PC-3 (cell line): ENCODE measurements around the gene GPATCH1. TPM values are rescaled to one million over a fixed set of nuclear protein-coding genes. Genes with fewer than 3 reads are reported as not detected.
"Not testable (repeated sequence)": the region's sequence is repeated elsewhere in the genome, so short reads cannot be mapped to it uniquely, and the experiment has no call there.

Experiments used
- ATAC-seq: fragments of 200-7000 bp; cut with Tn5 transposase; 2 replicates; pipeline ENCODE4 v1.9.1; 2020; ENCODE audit warnings: mild to moderate bottlenecking, moderate library complexity
- BruUV-seq: library from RNA; stranded (reverse); fragments of 400-500 nt; replicated peaks from 2 replicates; lab custom pipeline; 2021; lab: Mats Ljungman, UMichigan
- CTCF ChIA-PET: fragments of 300-600 bp; sonication (Branson Sonifier 250); formaldehyde crosslinking; loops from one replicate; lab custom pipeline; 2022; ENCODE audit warnings: antibody characterized with exemption; lab: Charles Lee
- POLR2A ChIA-PET: fragments of 300-600 bp; sonication (Branson Sonifier 250); formaldehyde crosslinking; loops from one replicate; lab custom pipeline; 2022; ENCODE audit warnings: antibody characterized with exemption; ENCODE audit not compliant: unreplicated experiment; lab: Charles Lee
- DNase-seq: peaks from one replicate; pipeline ENCODE4 v3.0.0-alpha.2; 2015
- H2AFZ ChIP-seq: fragments of 300-600 bp; sonication (generic); 2 replicates; pipeline ENCODE4 v1.6.0; 2016; ENCODE audit warnings: antibody characterized with exemption, low read length
- H3F3A ChIP-seq: fragments of 300-600 bp; sonication (generic); one replicate; pipeline ENCODE4 v1.6.0; 2017; ENCODE audit warnings: antibody characterized with exemption, low read length, control low read depth, mild to moderate bottlenecking; ENCODE audit not compliant: unreplicated experiment
- H3K27ac ChIP-seq: fragments of 300-600 bp; sonication (generic); 2 replicates; pipeline ENCODE4 v1.5.1; 2016; ENCODE audit warnings: mild to moderate bottlenecking, low read length
- H3K27me3 ChIP-seq: fragments of 300-600 bp; sonication (generic); 2 replicates; pipeline ENCODE4 v1.6.1; 2016; ENCODE audit warnings: low read length, mixed read lengths
- H3K36me3 ChIP-seq: fragments of 300-600 bp; sonication (generic); 2 replicates; pipeline ENCODE4 v1.6.1; 2016; ENCODE audit warnings: low read depth, mixed run types, low read length, mixed read lengths
- H3K4me1 ChIP-seq: fragments of 300-600 bp; sonication (generic); 2 replicates; pipeline ENCODE4 v1.5.1; 2016; ENCODE audit warnings: low read length; ENCODE audit not compliant: insufficient read depth
- H3K4me2 ChIP-seq: fragments of 300-600 bp; sonication (generic); 2 replicates; pipeline ENCODE4 v1.6.0; 2016; ENCODE audit warnings: low read length
- H3K4me3 ChIP-seq: fragments of 300-600 bp; sonication (generic); 2 replicates; pipeline ENCODE4 v1.5.1; 2016; ENCODE audit warnings: mild to moderate bottlenecking, low read length, mixed read lengths
- H3K79me2 ChIP-seq: fragments of 300-600 bp; sonication (generic); 2 replicates; pipeline ENCODE4 v1.6.1; 2017; ENCODE audit warnings: low read length, mixed read lengths
- H3K9ac ChIP-seq: fragments of 300-600 bp; sonication (generic); 2 replicates; pipeline ENCODE4 v1.6.0; 2016; ENCODE audit warnings: mild to moderate bottlenecking, low read length
- H3K9me2 ChIP-seq: fragments of 300-600 bp; sonication (generic); replicated peaks from 2 replicates; pipeline ENCODE4 v1.6.1; 2016; ENCODE audit warnings: mixed run types, low read length, mixed read lengths
- H3K9me3 ChIP-seq: fragments of 300-600 bp; sonication (generic); 2 replicates; pipeline ENCODE4 v1.6.1; 2016; ENCODE audit warnings: low read length, mixed read lengths
- H4K20me1 ChIP-seq: fragments of 300-600 bp; sonication (generic); 2 replicates; pipeline ENCODE4 v1.6.1; 2016; ENCODE audit warnings: low read length, mixed read lengths
- CTCF ChIP-seq: fragments of 300-600 bp; sonication (generic); conservative IDR thresholded peaks from 2 replicates; pipeline ENCODE4 v1.5.1; 2017; ENCODE audit warnings: antibody characterized with exemption, low read depth, mild to moderate bottlenecking, low read length
- EZH2 ChIP-seq: fragments of 300-600 bp; sonication (generic); IDR thresholded peaks from one replicate; pipeline ENCODE4 v1.6.1; 2017; ENCODE audit warnings: antibody characterized with exemption, mild to moderate bottlenecking, low read length; ENCODE audit not compliant: unreplicated experiment
- EZH2phosphoT487 ChIP-seq: fragments of 300-600 bp; sonication (generic); IDR thresholded peaks from 2 replicates; pipeline ENCODE4 v1.6.1; 2018; ENCODE audit warnings: mild to moderate bottlenecking, antibody characterized with exemption, low read length, borderline replicate concordance
- intact Hi-C: fragments of 100-400 bp; cut with micrococcal nuclease; formaldehyde crosslinking; loops from 2 replicates; pipeline ENCODE4 v1.9.0; 2023
- total RNA-seq: library from RNA; depleted of rRNA; stranded (reverse); fragments of >200 nt; gene quantifications from 2 replicates; pipeline ENCODE4 v1.2.3, GENCODE V29; 2014

The GPATCH1 gene
- total RNA-seq, 1 experiment from 2014 or later = 6.9 TPM

GRCh38 chr19:33125929-33126388 is 45.0 kb downstream of the GPATCH1 start:
- H3F3A ChIP-seq = no peaks in the 10 kb centered on the region
- ChIA-PET POLR2A (no interaction called here), CTCF (interaction anchor here (1.0 kb wide), 1 partner anchor 58 kb away, joined by 3 read pairs; no protein-coding TSS in a partner anchor)
- no peak overlapping the region for H3K27ac ChIP-seq
- peak; percentile 77 for ATAC-seq
- intact Hi-C loops = loop anchor here (10.0 kb wide), 1 partner anchor 59 kb away; no protein-coding TSS in a partner anchor
- peak; percentile 58 for DNase-seq
- H3K4me3 ChIP-seq = no peak overlapping the region
- BruUV-seq = no TSS peak
- H3K9ac ChIP-seq = no peak overlapping the region
- no peaks in the 10 kb centered on the region for H3K4me1 ChIP-seq
- TF ChIP-seq EZH2 (no peak), CTCF (peak; percentile 76), EZH2phosphoT487 (no peak)
- H2AFZ ChIP-seq = peak overlapping the region; percentile 48
- H3K36me3 ChIP-seq = peaks cover 8% of the 10 kb centered on the region; the same call in 1 of the 2 replicates
- no peaks in the 10 kb centered on the region for H3K9me3 ChIP-seq
- no peak overlapping the region for H3K4me2 ChIP-seq
- no peaks in the 10 kb centered on the region for H3K27me3 ChIP-seq
- H4K20me1 ChIP-seq = no peaks in the 10 kb centered on the region
- no peaks in the 10 kb centered on the region for H3K79me2 ChIP-seq
- no peaks in the 10 kb centered on the region for H3K9me2 ChIP-seq

- DNase-seq, H3K4me1 ChIP-seq, POLR2A ChIA-PET, H3K79me2 ChIP-seq, BruUV-seq, H3K9me3 ChIP-seq, H3K4me3 ChIP-seq, H3K27me3 ChIP-seq, ATAC-seq, H3K36me3 ChIP-seq, H3F3A ChIP-seq, H3K9ac ChIP-seq, H3K4me2 ChIP-seq, H3K27ac ChIP-seq, H4K20me1 ChIP-seq, CTCF ChIA-PET, H2AFZ ChIP-seq, H3K9me2 ChIP-seq: not testable (repeated sequence)
- intact Hi-C loops = loop anchor here (10.0 kb wide), 1 partner anchor 58 kb away; no protein-coding TSS in a partner anchor
Measured at GRCh38 chr19:33126712-33127111, 45.7 kb downstream of the GPATCH1 start.

- DNase-seq (no peak), ATAC-seq (no peak)
- TF ChIP-seq EZH2phosphoT487 (no peak), EZH2 (no peak), CTCF (no peak)
- Histone ChIP-seq H3K27ac (no peak overlapping the region), H3K27me3 (no peaks in the 10 kb centered on the region), H3K4me2 (no peak overlapping the region), H4K20me1 (no peaks in the 10 kb centered on the region), H3K4me1 (no peaks in the 10 kb centered on the region), H3F3A (no peaks in the 10 kb centered on the region), H3K9me3 (no peaks in the 10 kb centered on the region), H3K4me3 (no peak overlapping the region), H3K9me2 (no peaks in the 10 kb centered on the region), H2AFZ (no peak overlapping the region), H3K9ac (no peak overlapping the region), H3K79me2 (no peaks in the 10 kb centered on the region), H3K36me3 (peaks cover 8% of the 10 kb centered on the region; the same call in 1 of the 2 replicates)
- POLR2A ChIA-PET = interaction anchor here (0.5 kb wide), 1 partner anchor 1387 kb away, joined by 3 read pairs; no protein-coding TSS in a partner anchor
- no TSS peak for BruUV-seq
- intact Hi-C loops = loop anchor here (10.0 kb wide), 1 partner anchor 55 kb away; no protein-coding TSS in a partner anchor
- CTCF ChIA-PET = no interaction called here
Measured at GRCh38 chr19:33129901-33130300, 48.9 kb downstream of the GPATCH1 start.
